Measurements from ENCODE around the gene OR4D2. TPM values are rescaled to one million over a fixed set of nuclear protein-coding genes. Genes with fewer than 3 reads are reported as not detected.

Gene OR4D2
- total RNA-seq, 1 donor from 2014 or later, result not detected

- H3K4me1 ChIP-seq (ENCODE audit: insufficient read depth, low read length), result no peaks in the 10 kb centered on the region
- H3K4me3 ChIP-seq (ENCODE audit: insufficient read depth, low read depth, low read length), result peak overlapping the region; percentile 22
- Mint-ChIP-seq H3K27ac (ENCODE audit: unreplicated experiment) (no peak overlapping the region), H3K36me3 (ENCODE audit: low read depth, unreplicated experiment) (peaks cover 5% of the 10 kb centered on the region), H3K4me1 (ENCODE audit: low read depth, unreplicated experiment) (no peaks in the 10 kb centered on the region), H3K9me3 (ENCODE audit: unreplicated experiment) (peaks cover 4% of the 10 kb centered on the region), H3K27me3 (ENCODE audit: low read depth, unreplicated experiment) (peaks cover 64% of the 10 kb centered on the region), H3K4me3 (ENCODE audit: unreplicated experiment) (peak overlapping the region; percentile 82)
- H3K27ac ChIP-seq (ENCODE audit: low read depth, low read length), result no peak overlapping the region
- peak; percentile 77 for TF ChIP-seq EZH2 (IDR thresholded peaks at IDR 0.05; ENCODE audit: insufficient read depth, low read length)
- no peak for TF ChIP-seq CTCF (IDR thresholded peaks at IDR 0.05; ENCODE audit: insufficient read depth, low read depth, low read length)
- no peaks in the 10 kb centered on the region for H3K79me2 ChIP-seq (ENCODE audit: insufficient read depth, low read length)
- peak overlapping the region; percentile 76 for H3K4me2 ChIP-seq (ENCODE audit: low read length)
- H3K36me3 ChIP-seq (ENCODE audit: insufficient read depth, low read length), result no peaks in the 10 kb centered on the region
- H4K20me1 ChIP-seq (ENCODE audit: insufficient read depth, low read length), result no peaks in the 10 kb centered on the region
- FAIRE-seq (no peak), DNase-seq (ENCODE audit: low read depth) (no peak)
- peak overlapping the region; percentile 3 for H2AFZ ChIP-seq (ENCODE audit: low read depth, low read length)
- peaks cover 57% of the 10 kb centered on the region for H3K27me3 ChIP-seq (ENCODE audit: insufficient read depth, low read length)
- no peak overlapping the region for H3K9ac ChIP-seq (ENCODE audit: low read length)
- H3K9me3 ChIP-seq (ENCODE audit: insufficient read depth, low read depth, low read length), result no peaks in the 10 kb centered on the region
Observed at GRCh38 chr17:58156839-58157803, 9.7 kb upstream of the OR4D2 start.

DNA sequence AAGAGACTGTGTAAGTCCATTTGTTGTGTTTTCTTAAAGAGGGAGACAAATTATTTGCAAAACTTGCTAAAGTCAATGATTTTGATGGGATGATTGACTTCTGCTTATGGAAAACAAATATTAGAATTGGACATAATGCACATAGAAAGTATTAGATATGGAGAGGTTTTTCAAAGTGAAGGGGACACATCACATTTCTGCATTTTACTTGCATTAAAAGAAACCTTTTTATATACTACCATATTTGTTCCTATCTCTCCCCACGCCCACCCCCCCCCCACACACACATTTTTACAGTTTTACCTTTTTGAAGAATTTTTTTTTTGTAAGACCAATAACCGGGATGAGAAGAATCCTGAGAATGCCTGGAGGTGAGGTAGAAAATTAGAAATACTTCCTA, 8.6 kb upstream of the OR4D2 start:
- Histone ChIP-seq H3K4me2 (ENCODE audit: low read length) (no peak overlapping the region), H3K27ac (ENCODE audit: low read depth, low read length) (no peak overlapping the region), H3K9me3 (ENCODE audit: insufficient read depth, low read depth, low read length) (no peaks in the 10 kb centered on the region), H3K36me3 (ENCODE audit: insufficient read depth, low read length) (no peaks in the 10 kb centered on the region), H3K4me3 (ENCODE audit: insufficient read depth, low read depth, low read length) (no peak overlapping the region), H3K27me3 (ENCODE audit: insufficient read depth, low read length) (peaks cover 57% of the 10 kb centered on the region), H3K79me2 (ENCODE audit: insufficient read depth, low read length) (no peaks in the 10 kb centered on the region), H3K9ac (ENCODE audit: low read length) (no peak overlapping the region), H3K4me1 (ENCODE audit: insufficient read depth, low read length) (no peaks in the 10 kb centered on the region), H2AFZ (ENCODE audit: low read depth, low read length) (no peak overlapping the region), H4K20me1 (ENCODE audit: insufficient read depth, low read length) (no peaks in the 10 kb centered on the region)
- Mint-ChIP-seq H3K36me3 (ENCODE audit: low read depth, unreplicated experiment) (peaks cover 5% of the 10 kb centered on the region), H3K4me1 (ENCODE audit: low read depth, unreplicated experiment) (no peaks in the 10 kb centered on the region), H3K27ac (ENCODE audit: unreplicated experiment) (no peak overlapping the region), H3K27me3 (ENCODE audit: low read depth, unreplicated experiment) (peaks cover 62% of the 10 kb centered on the region), H3K9me3 (ENCODE audit: unreplicated experiment) (peaks cover 4% of the 10 kb centered on the region), H3K4me3 (ENCODE audit: unreplicated experiment) (no peak overlapping the region)
- FAIRE-seq (no peak), DNase-seq (ENCODE audit: low read depth) (no peak)
- TF ChIP-seq CTCF (IDR thresholded peaks at IDR 0.05; ENCODE audit: insufficient read depth, low read depth, low read length), result no peak
- TF ChIP-seq EZH2 (IDR thresholded peaks at IDR 0.05; ENCODE audit: insufficient read depth, low read length), result no peak

DNA sequence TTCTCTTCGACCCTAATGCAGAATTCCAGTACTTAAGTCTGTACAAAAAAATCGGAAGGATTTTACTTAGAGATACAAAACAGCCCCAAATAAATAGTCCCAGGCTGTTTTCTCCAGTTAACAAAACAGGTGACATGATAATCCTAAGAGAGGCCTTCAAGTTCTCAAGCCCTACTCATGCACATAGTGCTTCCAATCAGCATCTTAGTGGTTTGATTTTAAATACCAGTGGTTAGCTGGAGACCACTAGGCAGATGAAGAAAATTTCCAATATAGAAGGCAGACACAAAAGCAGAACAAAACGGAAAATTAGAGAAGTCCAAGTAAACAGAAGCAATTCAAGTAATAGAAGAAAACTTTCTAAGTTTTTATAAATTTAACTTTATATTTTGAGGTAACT, 5.2 kb upstream of the OR4D2 start:
- no peaks in the 10 kb centered on the region for H3K9me3 ChIP-seq (ENCODE audit: insufficient read depth, low read depth, low read length)
- Mint-ChIP-seq H3K4me3 (ENCODE audit: unreplicated experiment) (no peak overlapping the region), H3K27ac (ENCODE audit: unreplicated experiment) (no peak overlapping the region), H3K9me3 (ENCODE audit: unreplicated experiment) (no peaks in the 10 kb centered on the region), H3K27me3 (ENCODE audit: low read depth, unreplicated experiment) (peaks cover 67% of the 10 kb centered on the region), H3K4me1 (ENCODE audit: low read depth, unreplicated experiment) (no peaks in the 10 kb centered on the region), H3K36me3 (ENCODE audit: low read depth, unreplicated experiment) (no peaks in the 10 kb centered on the region)
- no peak overlapping the region for H3K4me2 ChIP-seq (ENCODE audit: low read length)
- no peak overlapping the region for H3K27ac ChIP-seq (ENCODE audit: low read depth, low read length)
- no peak for TF ChIP-seq EZH2 (IDR thresholded peaks at IDR 0.05; ENCODE audit: insufficient read depth, low read length)
- TF ChIP-seq CTCF (IDR thresholded peaks at IDR 0.05; ENCODE audit: insufficient read depth, low read depth, low read length), result no peak
- H3K36me3 ChIP-seq (ENCODE audit: insufficient read depth, low read length), result no peaks in the 10 kb centered on the region
- H3K79me2 ChIP-seq (ENCODE audit: insufficient read depth, low read length), result no peaks in the 10 kb centered on the region
- FAIRE-seq (no peak), DNase-seq (ENCODE audit: low read depth) (no peak)
- H3K9ac ChIP-seq (ENCODE audit: low read length), result no peak overlapping the region
- no peak overlapping the region for H3K4me3 ChIP-seq (ENCODE audit: insufficient read depth, low read depth, low read length)
- H3K4me1 ChIP-seq (ENCODE audit: insufficient read depth, low read length), result no peaks in the 10 kb centered on the region
- peaks cover 39% of the 10 kb centered on the region for H3K27me3 ChIP-seq (ENCODE audit: insufficient read depth, low read length)
- no peak overlapping the region for H2AFZ ChIP-seq (ENCODE audit: low read depth, low read length)
- no peaks in the 10 kb centered on the region for H4K20me1 ChIP-seq (ENCODE audit: insufficient read depth, low read length)

Data from astrocyte (in vitro differentiated cells and primary cell).